ENCODE data around the gene SPOCK1. TPM values are rescaled to one million over a fixed set of nuclear protein-coding genes. Genes with fewer than 3 reads are reported as not detected.

SPOCK1 gene
- total and polyA plus RNA-seq, 4 donors: 0.48 to 4.5 (median 0.69) TPM

DNA sequence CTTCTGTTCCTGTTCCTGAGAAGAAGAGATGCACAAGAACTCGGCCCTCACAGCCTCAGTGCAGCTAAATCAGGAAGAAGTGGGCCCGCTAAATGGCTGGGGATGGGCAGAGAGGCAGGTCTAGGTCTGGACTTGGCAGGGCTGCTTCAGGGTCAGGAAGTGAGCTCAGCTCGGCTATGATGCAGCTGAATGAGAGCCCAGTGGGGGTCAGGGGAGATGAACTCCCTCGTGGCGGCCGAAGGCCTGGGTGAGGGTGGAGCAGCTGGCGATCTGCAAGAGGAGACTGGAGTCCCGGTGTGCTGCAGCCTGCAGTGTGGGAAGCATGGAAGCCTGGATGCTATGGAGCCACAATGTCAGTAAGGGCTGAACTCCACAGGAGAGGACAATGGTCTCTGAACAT lies 466.2 kb downstream of the SPOCK1 start:
- H3K4me1 ChIP-seq (ENCODE audit: control insufficient read depth in 5 of 5, insufficient read depth in 5 of 5, low read length in 5 of 5): no peaks in the 10 kb centered on the region
- H3K27ac ChIP-seq (ENCODE audit: low read depth in 1 of 2, low read length in 1 of 2): no peak overlapping the region
- no peak overlapping the region for H3K4me3 ChIP-seq
- TF ChIP-seq, protein P1, sequence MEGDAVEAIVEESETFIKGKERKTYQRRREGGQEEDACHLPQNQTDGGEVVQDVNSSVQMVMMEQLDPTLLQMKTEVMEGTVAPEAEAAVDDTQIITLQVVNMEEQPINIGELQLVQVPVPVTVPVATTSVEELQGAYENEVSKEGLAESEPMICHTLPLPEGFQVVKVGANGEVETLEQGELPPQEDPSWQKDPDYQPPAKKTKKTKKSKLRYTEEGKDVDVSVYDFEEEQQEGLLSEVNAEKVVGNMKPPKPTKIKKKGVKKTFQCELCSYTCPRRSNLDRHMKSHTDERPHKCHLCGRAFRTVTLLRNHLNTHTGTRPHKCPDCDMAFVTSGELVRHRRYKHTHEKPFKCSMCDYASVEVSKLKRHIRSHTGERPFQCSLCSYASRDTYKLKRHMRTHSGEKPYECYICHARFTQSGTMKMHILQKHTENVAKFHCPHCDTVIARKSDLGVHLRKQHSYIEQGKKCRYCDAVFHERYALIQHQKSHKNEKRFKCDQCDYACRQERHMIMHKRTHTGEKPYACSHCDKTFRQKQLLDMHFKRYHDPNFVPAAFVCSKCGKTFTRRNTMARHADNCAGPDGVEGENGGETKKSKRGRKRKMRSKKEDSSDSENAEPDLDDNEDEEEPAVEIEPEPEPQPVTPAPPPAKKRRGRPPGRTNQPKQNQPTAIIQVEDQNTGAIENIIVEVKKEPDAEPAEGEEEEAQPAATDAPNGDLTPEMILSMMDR (IDR thresholded peaks at IDR 0.05; ENCODE audit: control extremely low read depth, extremely low read depth): no peak
- DNase-seq (no peak), ATAC-seq (ENCODE audit: insufficient read depth, low FRiP score) (no peak)
- no peaks in the 10 kb centered on the region for H3K27me3 ChIP-seq (ENCODE audit: control insufficient read depth in 3 of 3, insufficient read depth in 3 of 3, low read length in 2 of 3)
- H3K36me3 ChIP-seq (ENCODE audit: control insufficient read depth in 4 of 4, insufficient read depth in 4 of 4, low read length in 4 of 4): no peaks in the 10 kb centered on the region
- 58 to 64% methylated on average over 8 of the region's 8 CpGs for WGBS, 2 donors
- no peaks in the 10 kb centered on the region for H3K9me3 ChIP-seq (ENCODE audit: control insufficient read depth in 4 of 4, insufficient read depth in 3 of 4, low read length in 3 of 4)
- no peak overlapping the region for H3K9ac ChIP-seq (ENCODE audit: insufficient read depth in 1 of 2, low read length in 2 of 2)

DNA sequence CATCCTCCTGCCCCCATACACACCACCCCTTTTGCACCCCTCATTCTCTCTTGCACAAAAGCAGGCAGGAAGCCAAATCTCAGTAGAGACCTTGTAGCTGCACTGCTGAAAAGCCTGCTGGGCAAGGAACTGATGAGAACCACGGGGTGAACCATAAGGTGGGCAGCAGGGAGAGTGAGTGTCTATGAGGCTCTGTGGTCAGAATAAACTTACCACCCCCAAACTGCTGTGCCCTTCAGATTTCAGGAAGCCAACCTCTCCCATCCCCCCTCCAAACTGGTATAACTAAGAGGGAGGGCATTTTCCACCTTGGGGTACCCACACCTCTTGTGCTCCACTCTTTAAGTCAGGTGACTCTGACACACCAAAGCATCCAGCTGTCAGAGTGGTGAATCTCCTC lies 471.4 kb downstream of the SPOCK1 start:
- H3K4me3 ChIP-seq: no peak overlapping the region
- 42 to 43% methylated on average over 1 of the region's 1 CpG for WGBS, 2 donors
- no peaks in the 10 kb centered on the region for H3K4me1 ChIP-seq (ENCODE audit: control insufficient read depth in 5 of 5, insufficient read depth in 5 of 5, low read length in 5 of 5)
- no peak overlapping the region for H3K9ac ChIP-seq (ENCODE audit: insufficient read depth in 1 of 2, low read length in 2 of 2)
- DNase-seq: no peak
- no peak for ATAC-seq (ENCODE audit: insufficient read depth, low FRiP score)
- peaks cover 0 to 4% (median 0%) of the 10 kb centered on the region in 3 donors for H3K27me3 ChIP-seq (ENCODE audit: control insufficient read depth in 3 of 3, insufficient read depth in 3 of 3, low read length in 2 of 3)
- TF ChIP-seq, protein P1 (IDR thresholded peaks at IDR 0.05; ENCODE audit: control extremely low read depth, extremely low read depth): no peak
- H3K9me3 ChIP-seq (ENCODE audit: control insufficient read depth in 4 of 4, insufficient read depth in 3 of 4, low read length in 3 of 4): no peaks in the 10 kb centered on the region
- no peak overlapping the region for H3K27ac ChIP-seq (ENCODE audit: low read depth in 1 of 2, low read length in 1 of 2)
- H3K36me3 ChIP-seq (ENCODE audit: control insufficient read depth in 4 of 4, insufficient read depth in 4 of 4, low read length in 4 of 4): no peaks in the 10 kb centered on the region

DNA sequence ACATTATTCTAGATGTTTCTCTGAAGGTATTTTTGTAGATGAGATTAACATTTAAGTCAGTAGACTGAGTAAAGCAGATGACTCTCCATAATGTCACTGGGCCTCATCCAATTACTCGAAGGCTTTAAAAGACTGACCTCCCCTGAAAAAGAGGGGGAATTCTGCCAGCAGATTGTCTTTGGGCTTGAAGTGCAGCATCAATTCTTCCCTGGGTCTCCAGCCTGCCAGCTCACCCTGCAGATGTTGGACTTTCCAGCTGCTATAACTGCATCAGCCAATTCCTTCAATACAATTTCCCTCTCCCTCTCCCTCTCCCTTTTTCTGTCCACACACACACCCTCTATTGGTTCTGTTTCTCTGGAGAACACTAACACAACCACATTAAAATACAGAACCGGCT lies 472.8 kb downstream of the SPOCK1 start:
- no peaks in the 10 kb centered on the region for H3K9me3 ChIP-seq (ENCODE audit: control insufficient read depth in 4 of 4, insufficient read depth in 3 of 4, low read length in 3 of 4)
- H3K4me3 ChIP-seq: no peak overlapping the region
- H3K27me3 ChIP-seq (ENCODE audit: control insufficient read depth in 3 of 3, insufficient read depth in 3 of 3, low read length in 2 of 3): peaks cover 0 to 4% (median 0%) of the 10 kb centered on the region in 3 donors
- H3K9ac ChIP-seq (ENCODE audit: insufficient read depth in 1 of 2, low read length in 2 of 2): no peak overlapping the region
- H3K4me1 ChIP-seq (ENCODE audit: control insufficient read depth in 5 of 5, insufficient read depth in 5 of 5, low read length in 5 of 5): no peaks in the 10 kb centered on the region
- no peak for DNase-seq
- no peak overlapping the region for H3K27ac ChIP-seq (ENCODE audit: low read depth in 1 of 2, low read length in 1 of 2)
- no peak for ATAC-seq (ENCODE audit: insufficient read depth, low FRiP score)
- WGBS, 2 donors: 85 to 91% methylated on average over 2 of the region's 2 CpGs
- no peaks in the 10 kb centered on the region for H3K36me3 ChIP-seq (ENCODE audit: control insufficient read depth in 4 of 4, insufficient read depth in 4 of 4, low read length in 4 of 4)
- TF ChIP-seq, protein P1 (IDR thresholded peaks at IDR 0.05; ENCODE audit: control extremely low read depth, extremely low read depth): no peak

DNA sequence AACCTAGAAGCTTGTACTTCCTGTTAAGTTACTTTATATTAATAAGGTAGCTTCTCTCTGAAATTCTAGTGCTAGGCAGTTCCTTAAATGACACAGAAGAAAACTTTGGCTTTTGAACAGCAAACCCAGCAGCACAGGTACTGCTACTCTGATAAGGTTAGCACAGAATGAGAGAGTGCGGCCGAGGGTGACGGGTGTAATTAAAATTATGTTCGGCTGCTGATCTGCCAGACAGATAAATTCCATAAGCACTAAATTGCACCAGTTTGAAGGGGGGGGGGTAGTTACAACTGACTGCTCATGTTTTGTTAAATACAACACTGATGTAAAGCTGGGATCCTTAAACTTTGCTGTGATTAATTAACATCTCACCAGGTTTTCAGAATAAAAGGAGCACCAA lies 475.1 kb downstream of the SPOCK1 start:
- Histone ChIP-seq H3K36me3 (ENCODE audit: control insufficient read depth in 4 of 4, insufficient read depth in 4 of 4, low read length in 4 of 4) (no peaks in the 10 kb centered on the region), H3K27ac (ENCODE audit: low read depth in 1 of 2, low read length in 1 of 2) (no peak overlapping the region), H3K9ac (ENCODE audit: insufficient read depth in 1 of 2, low read length in 2 of 2) (no peak overlapping the region), H3K9me3 (ENCODE audit: control insufficient read depth in 4 of 4, insufficient read depth in 3 of 4, low read length in 3 of 4) (no peaks in the 10 kb centered on the region), H3K4me1 (ENCODE audit: control insufficient read depth in 5 of 5, insufficient read depth in 5 of 5, low read length in 5 of 5) (no peaks in the 10 kb centered on the region), H3K4me3 (no peak overlapping the region), H3K27me3 (ENCODE audit: control insufficient read depth in 3 of 3, insufficient read depth in 3 of 3, low read length in 2 of 3) (peaks cover 0 to 4% (median 0%) of the 10 kb centered on the region in 3 donors)
- ATAC-seq (ENCODE audit: insufficient read depth, low FRiP score) (no peak), DNase-seq (no peak)
- TF ChIP-seq, protein P1 (IDR thresholded peaks at IDR 0.05; ENCODE audit: control extremely low read depth, extremely low read depth): no peak
- 43 to 54% methylated on average over 4 of the region's 4 CpGs for WGBS, 2 donors
